Measurements from ENCODE around the gene USF3.

USF3 gene

GRCh38 chr3:113719758-113720157 is 23.3 kb upstream of the USF3 start:
- no peak for DNase-seq (ENCODE audit: low read depth)
- no peak for TF ChIP-seq CTCF (IDR thresholded peaks at IDR 0.05; ENCODE audit: control insufficient read depth, insufficient read depth, low read depth, low read length, missing control alignments)
- H3K4me3 ChIP-seq (ENCODE audit: control insufficient read depth, low read depth, low read length), result no peak overlapping the region

- no peak for TF ChIP-seq CTCF (IDR thresholded peaks at IDR 0.05; ENCODE audit: control insufficient read depth, insufficient read depth, low read depth, low read length, missing control alignments)
- no peak for DNase-seq (ENCODE audit: low read depth)
- no peak overlapping the region for H3K4me3 ChIP-seq (ENCODE audit: control insufficient read depth, low read depth, low read length)
These were observed 22.9 kb upstream of the USF3 start for GRCh38 chr3:113719294-113719693.

- no peak for TF ChIP-seq CTCF (IDR thresholded peaks at IDR 0.05; ENCODE audit: control insufficient read depth, insufficient read depth, low read depth, low read length, missing control alignments)
- no peak for DNase-seq (ENCODE audit: low read depth)
- no peak overlapping the region for H3K4me3 ChIP-seq (ENCODE audit: control insufficient read depth, low read depth, low read length)
These were observed 21.4 kb upstream of the USF3 start for GRCh38 chr3:113717818-113718217.

GRCh38 chr3:113717308-113717707 is 20.9 kb upstream of the USF3 start:
- no peak for TF ChIP-seq CTCF (IDR thresholded peaks at IDR 0.05; ENCODE audit: control insufficient read depth, insufficient read depth, low read depth, low read length, missing control alignments)
- no peak overlapping the region for H3K4me3 ChIP-seq (ENCODE audit: control insufficient read depth, low read depth, low read length)
- DNase-seq (ENCODE audit: low read depth), result no peak

- no peak overlapping the region for H3K4me3 ChIP-seq (ENCODE audit: control insufficient read depth, low read depth, low read length)
- no peak for TF ChIP-seq CTCF (IDR thresholded peaks at IDR 0.05; ENCODE audit: control insufficient read depth, insufficient read depth, low read depth, low read length, missing control alignments)
- DNase-seq (ENCODE audit: low read depth), result no peak
These were observed 18.3 kb upstream of the USF3 start for GRCh38 chr3:113714702-113715101.

- no peak overlapping the region for H3K4me3 ChIP-seq (ENCODE audit: control insufficient read depth, low read depth, low read length)
- DNase-seq (ENCODE audit: low read depth), result no peak
- TF ChIP-seq CTCF (IDR thresholded peaks at IDR 0.05; ENCODE audit: control insufficient read depth, insufficient read depth, low read depth, low read length, missing control alignments), result no peak
These were observed 15.7 kb upstream of the USF3 start for GRCh38 chr3:113712129-113712528.

GRCh38 chr3:113707835-113708234 is 11.4 kb upstream of the USF3 start:
- H3K4me3 ChIP-seq (ENCODE audit: control insufficient read depth, low read depth, low read length), result no peak overlapping the region
- no peak for TF ChIP-seq CTCF (IDR thresholded peaks at IDR 0.05; ENCODE audit: control insufficient read depth, insufficient read depth, low read depth, low read length, missing control alignments)
- no peak for DNase-seq (ENCODE audit: low read depth)

Measured in AG09309 (cell line).